Measurements from ENCODE around the gene PPCS.

The PPCS gene

DNA sequence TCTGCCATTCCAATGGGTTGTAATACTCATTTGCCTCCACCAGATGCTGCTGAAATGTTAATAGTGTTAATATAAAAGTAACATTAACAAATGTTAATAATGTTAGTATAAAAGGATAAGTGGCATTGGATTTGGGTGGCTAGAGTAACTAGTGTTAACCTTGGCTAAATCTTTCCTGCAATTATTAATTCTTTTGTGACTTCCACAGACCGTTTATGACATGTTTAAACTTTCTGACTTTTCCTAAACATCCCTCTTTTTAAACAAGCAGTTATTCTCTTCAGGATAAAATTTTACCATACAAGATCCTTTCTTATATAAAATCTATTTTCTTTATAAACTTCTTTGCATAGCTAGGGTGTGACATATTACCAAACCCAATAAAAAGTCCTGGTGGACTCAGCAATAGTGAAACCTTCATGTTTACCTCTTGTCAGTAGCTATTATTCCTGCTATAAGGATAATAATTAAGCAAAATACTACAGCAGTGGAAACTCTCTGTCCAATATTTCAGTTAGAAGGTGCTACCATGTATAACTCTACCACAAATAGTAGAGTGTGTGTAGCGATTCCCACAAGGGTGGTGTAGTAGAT is 48.3 kb downstream of the PPCS start:
- no peak for DNase-seq
- Histone ChIP-seq H3K27ac (no peak overlapping the region), H3K27me3 (ENCODE audit: insufficient read depth, low read depth, severe bottlenecking) (no peaks in the 10 kb centered on the region), H3K9me3 (ENCODE audit: severe bottlenecking) (peaks cover 29% of the 10 kb centered on the region), H3K4me3 (ENCODE audit: low read depth, low read length) (no peak overlapping the region), H3K36me3 (no peaks in the 10 kb centered on the region)
- TF ChIP-seq, protein P1, sequence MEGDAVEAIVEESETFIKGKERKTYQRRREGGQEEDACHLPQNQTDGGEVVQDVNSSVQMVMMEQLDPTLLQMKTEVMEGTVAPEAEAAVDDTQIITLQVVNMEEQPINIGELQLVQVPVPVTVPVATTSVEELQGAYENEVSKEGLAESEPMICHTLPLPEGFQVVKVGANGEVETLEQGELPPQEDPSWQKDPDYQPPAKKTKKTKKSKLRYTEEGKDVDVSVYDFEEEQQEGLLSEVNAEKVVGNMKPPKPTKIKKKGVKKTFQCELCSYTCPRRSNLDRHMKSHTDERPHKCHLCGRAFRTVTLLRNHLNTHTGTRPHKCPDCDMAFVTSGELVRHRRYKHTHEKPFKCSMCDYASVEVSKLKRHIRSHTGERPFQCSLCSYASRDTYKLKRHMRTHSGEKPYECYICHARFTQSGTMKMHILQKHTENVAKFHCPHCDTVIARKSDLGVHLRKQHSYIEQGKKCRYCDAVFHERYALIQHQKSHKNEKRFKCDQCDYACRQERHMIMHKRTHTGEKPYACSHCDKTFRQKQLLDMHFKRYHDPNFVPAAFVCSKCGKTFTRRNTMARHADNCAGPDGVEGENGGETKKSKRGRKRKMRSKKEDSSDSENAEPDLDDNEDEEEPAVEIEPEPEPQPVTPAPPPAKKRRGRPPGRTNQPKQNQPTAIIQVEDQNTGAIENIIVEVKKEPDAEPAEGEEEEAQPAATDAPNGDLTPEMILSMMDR (IDR thresholded peaks at IDR 0.05; ENCODE audit: low read depth, low read length), result no peak

DNA sequence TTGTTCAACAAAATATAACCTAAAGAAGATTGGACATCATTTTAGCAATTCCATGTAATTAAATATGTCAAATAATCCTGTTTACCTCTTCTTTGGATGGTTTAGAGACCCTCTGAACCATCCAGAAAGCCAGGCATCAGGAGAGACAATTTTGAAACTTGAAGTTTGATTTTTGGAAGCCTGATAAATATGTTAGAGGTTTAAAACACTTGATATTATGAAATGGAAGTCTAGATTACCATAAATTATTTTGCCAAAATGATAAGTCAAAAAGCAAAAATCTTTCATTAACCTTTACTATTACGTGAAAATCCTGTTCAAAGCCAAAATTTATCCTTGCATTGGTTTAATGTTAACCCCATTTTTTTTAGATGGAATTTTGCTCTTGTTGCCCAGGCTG is 50.2 kb downstream of the PPCS start:
- H3K4me3 ChIP-seq (ENCODE audit: low read depth, low read length), result no peak overlapping the region
- no peak for DNase-seq
- H3K9me3 ChIP-seq (ENCODE audit: severe bottlenecking), result peaks cover 29% of the 10 kb centered on the region
- no peaks in the 10 kb centered on the region for H3K36me3 ChIP-seq
- TF ChIP-seq, protein P1 (IDR thresholded peaks at IDR 0.05; ENCODE audit: low read depth, low read length), result no peak
- H3K27me3 ChIP-seq (ENCODE audit: insufficient read depth, low read depth, severe bottlenecking), result no peaks in the 10 kb centered on the region
- H3K27ac ChIP-seq, result no peak overlapping the region

All from WERI-Rb-1 (cell line).